ENCODE results near the gene KCNMA1.

The KCNMA1 gene

DNA sequence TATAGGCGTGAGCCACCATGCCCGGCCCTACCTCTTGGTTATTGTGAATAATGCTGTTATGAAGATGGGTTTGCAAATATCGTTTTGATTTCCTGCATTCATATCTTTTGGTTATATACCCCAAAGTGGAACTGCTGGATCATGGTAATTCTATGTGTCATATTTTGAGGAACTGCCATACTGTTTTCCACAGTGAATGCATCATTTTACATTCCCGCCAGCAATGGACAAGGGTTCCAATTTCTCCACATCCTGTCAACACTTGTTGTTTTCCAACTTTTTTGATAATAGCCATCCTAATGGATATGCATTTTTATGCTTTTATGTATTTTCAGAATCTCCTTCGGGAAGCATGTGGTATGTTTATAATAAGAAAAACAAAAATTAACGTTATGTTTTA is 128.2 kb downstream of the KCNMA1 start:
- no peak overlapping the region for H3K27ac ChIP-seq
- H3K36me3 ChIP-seq (ENCODE audit: control insufficient read depth, insufficient read depth, low read length): no peaks in the 10 kb centered on the region
- no peak overlapping the region for H3K4me2 ChIP-seq (ENCODE audit: low read length)
- no peak overlapping the region for H3K9ac ChIP-seq
- H3K4me1 ChIP-seq: no peaks in the 10 kb centered on the region
- no peak overlapping the region for H2AFZ ChIP-seq
- no peaks in the 10 kb centered on the region for H3K9me3 ChIP-seq (ENCODE audit: control insufficient read depth, low read length)
- TF ChIP-seq, protein P1, sequence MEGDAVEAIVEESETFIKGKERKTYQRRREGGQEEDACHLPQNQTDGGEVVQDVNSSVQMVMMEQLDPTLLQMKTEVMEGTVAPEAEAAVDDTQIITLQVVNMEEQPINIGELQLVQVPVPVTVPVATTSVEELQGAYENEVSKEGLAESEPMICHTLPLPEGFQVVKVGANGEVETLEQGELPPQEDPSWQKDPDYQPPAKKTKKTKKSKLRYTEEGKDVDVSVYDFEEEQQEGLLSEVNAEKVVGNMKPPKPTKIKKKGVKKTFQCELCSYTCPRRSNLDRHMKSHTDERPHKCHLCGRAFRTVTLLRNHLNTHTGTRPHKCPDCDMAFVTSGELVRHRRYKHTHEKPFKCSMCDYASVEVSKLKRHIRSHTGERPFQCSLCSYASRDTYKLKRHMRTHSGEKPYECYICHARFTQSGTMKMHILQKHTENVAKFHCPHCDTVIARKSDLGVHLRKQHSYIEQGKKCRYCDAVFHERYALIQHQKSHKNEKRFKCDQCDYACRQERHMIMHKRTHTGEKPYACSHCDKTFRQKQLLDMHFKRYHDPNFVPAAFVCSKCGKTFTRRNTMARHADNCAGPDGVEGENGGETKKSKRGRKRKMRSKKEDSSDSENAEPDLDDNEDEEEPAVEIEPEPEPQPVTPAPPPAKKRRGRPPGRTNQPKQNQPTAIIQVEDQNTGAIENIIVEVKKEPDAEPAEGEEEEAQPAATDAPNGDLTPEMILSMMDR (IDR thresholded peaks at IDR 0.05): no peak
- H3K79me2 ChIP-seq: no peaks in the 10 kb centered on the region
- H3K4me3 ChIP-seq (ENCODE audit: low read depth, low read length): no peak overlapping the region
- no peaks in the 10 kb centered on the region for H3K27me3 ChIP-seq (ENCODE audit: control insufficient read depth, insufficient read depth, low read length)

DNA sequence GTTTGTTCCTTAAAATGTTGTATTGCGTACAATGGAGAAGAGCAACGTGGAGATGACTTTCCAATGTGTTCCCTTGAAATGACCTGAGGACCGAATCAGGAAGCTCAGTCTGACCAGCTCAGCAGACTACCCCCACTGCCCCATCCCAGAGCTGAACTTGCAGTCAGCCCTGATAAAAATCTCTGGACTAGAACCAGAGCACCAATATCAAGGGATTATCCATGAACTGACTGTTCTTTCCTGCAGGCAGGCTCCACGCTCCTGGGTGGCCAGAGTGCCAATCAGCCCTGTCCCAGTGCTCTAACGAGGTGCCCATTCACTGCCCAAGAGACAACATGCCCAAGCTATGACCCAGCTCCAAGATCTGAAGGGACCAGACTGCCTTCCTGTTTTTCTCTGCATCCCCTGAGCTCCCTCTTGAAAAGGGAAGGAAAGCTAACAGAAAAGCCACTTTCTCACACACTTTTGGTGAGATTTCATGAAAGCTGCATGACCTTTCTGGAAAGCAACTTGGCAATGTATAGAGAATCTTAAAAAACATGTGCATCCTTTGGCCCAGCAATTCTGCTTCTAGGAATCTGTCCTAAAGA is 130.2 kb downstream of the KCNMA1 start:
- Histone ChIP-seq H3K27me3 (ENCODE audit: control insufficient read depth, insufficient read depth, low read length) (no peaks in the 10 kb centered on the region), H3K27ac (no peak overlapping the region), H3K4me1 (no peaks in the 10 kb centered on the region), H3K9me3 (ENCODE audit: control insufficient read depth, low read length) (no peaks in the 10 kb centered on the region), H3K4me3 (ENCODE audit: low read depth, low read length) (no peak overlapping the region), H3K9ac (no peak overlapping the region), H2AFZ (no peak overlapping the region), H3K79me2 (no peaks in the 10 kb centered on the region), H3K4me2 (ENCODE audit: low read length) (no peak overlapping the region), H3K36me3 (ENCODE audit: control insufficient read depth, insufficient read depth, low read length) (no peaks in the 10 kb centered on the region)
- TF ChIP-seq, protein P1 (IDR thresholded peaks at IDR 0.05): no peak

DNA sequence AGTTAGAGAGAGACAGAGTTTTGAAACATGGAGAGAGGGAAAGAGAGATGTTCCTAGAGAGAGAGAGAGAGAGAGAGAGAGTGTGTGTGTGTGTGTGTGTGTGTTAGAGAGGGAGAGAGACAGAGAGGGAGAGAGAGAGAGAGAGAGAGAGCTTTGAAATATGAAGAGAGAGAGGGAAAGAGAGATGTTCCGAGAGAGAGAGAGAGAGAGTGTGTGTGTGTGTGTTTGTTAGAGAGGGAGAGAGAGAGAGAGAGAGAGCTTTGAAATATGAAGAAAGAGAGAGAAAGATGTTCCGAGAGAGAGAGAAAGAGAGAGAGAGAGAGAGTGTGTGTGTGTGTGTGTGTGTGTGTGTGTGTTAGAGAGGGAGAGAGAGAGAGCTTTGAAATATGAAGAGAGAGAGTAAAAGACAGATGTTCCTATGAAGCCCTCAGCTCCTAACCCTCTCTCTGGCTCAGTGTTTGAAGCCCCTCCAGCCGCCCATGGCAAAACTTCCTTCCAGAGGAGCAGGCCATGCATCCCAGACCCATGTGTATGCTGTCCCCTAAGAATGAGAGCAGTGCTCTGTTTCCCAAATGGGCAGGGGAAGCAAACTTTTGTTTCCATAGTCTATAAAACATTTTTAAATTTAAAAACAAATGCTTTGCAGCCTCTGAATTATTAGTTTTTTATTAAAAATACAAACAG is 130.9 kb downstream of the KCNMA1 start:
- no peak overlapping the region for H3K27ac ChIP-seq
- no peaks in the 10 kb centered on the region for H3K79me2 ChIP-seq
- no peak overlapping the region for H2AFZ ChIP-seq
- H3K9me3 ChIP-seq (ENCODE audit: control insufficient read depth, low read length): no peaks in the 10 kb centered on the region
- TF ChIP-seq, protein P1 (IDR thresholded peaks at IDR 0.05): no peak
- no peak overlapping the region for H3K9ac ChIP-seq
- H3K4me2 ChIP-seq (ENCODE audit: low read length): no peak overlapping the region
- no peaks in the 10 kb centered on the region for H3K36me3 ChIP-seq (ENCODE audit: control insufficient read depth, insufficient read depth, low read length)
- H3K27me3 ChIP-seq (ENCODE audit: control insufficient read depth, insufficient read depth, low read length): no peaks in the 10 kb centered on the region
- no peak overlapping the region for H3K4me3 ChIP-seq (ENCODE audit: low read depth, low read length)
- no peaks in the 10 kb centered on the region for H3K4me1 ChIP-seq

DNA sequence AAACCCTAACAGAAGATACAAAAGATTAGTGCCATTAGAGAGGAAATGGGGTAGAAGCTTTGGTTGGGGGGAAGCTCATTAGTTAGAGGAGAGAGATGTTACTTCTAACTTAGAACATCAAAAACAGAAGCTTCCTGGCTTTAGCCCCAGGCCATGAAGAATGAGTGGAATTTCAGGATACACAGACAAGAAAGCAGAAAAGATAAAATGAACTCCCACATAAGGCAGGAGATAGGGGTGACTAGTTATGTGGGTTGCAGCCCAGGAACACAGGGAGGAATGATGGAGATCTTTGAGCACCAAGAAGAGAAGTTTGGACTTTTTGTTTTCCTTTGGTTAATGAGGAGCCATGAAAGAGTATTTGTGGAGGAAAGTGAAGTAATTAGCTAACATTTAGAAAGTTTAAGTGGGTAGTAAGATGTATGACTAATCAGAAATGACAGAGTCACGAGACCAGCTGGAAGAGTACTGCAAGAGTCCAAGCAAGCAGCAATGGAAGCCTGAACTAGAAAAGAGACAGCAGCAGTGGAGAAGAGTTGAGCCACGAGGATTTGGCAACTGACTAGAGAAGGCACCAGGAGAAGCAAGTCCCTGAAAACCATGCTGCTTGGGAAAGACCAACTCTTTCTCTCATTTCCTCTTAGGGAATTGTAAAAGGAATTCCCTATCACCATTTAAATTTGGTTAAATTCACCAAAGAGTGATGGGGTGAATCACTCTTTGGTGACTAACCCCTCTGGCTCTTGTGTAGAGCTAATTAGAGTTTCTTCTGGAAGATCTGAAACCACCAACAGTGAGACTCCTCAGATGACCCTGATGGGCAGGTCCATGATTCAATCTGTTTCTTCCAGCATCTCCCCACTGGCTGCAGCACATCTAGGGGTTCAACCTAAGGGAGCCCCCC is 131.9 kb downstream of the KCNMA1 start:
- no peaks in the 10 kb centered on the region for H3K9me3 ChIP-seq (ENCODE audit: control insufficient read depth, low read length)

More for the DNA sequence above, 131.9 kb downstream of the KCNMA1 start:
- H3K79me2 ChIP-seq: no peaks in the 10 kb centered on the region
- no peak overlapping the region for H3K27ac ChIP-seq
- no peak overlapping the region for H3K4me3 ChIP-seq (ENCODE audit: low read depth, low read length)
- H3K9ac ChIP-seq: no peak overlapping the region
- H3K27me3 ChIP-seq (ENCODE audit: control insufficient read depth, insufficient read depth, low read length): no peaks in the 10 kb centered on the region
- H3K4me2 ChIP-seq (ENCODE audit: low read length): no peak overlapping the region
- no peaks in the 10 kb centered on the region for H3K36me3 ChIP-seq (ENCODE audit: control insufficient read depth, insufficient read depth, low read length)
- H3K4me1 ChIP-seq: no peaks in the 10 kb centered on the region
- no peak overlapping the region for H2AFZ ChIP-seq
- TF ChIP-seq, protein P1 (IDR thresholded peaks at IDR 0.05): no peak

Data from parathyroid adenoma (tissue), 2 donors.